ENCODE data around the gene NR6A1. TPM values are rescaled to one million over a fixed set of nuclear protein-coding genes. Genes with fewer than 3 reads are reported as not detected.
"Not testable (repeated sequence)": the region's sequence is repeated elsewhere in the genome, so short reads cannot be mapped to it uniquely, and the experiment has no call there.

The NR6A1 gene
- total RNA-seq, 2 experiments from 2014 or later = 2.1 to 3.1 TPM

- ChIA-PET CTCF (interaction anchor here (0.7 to 0.9 kb wide), 2 partner anchors 146 to 487 kb away, joined by 3 to 4 read pairs; no protein-coding TSS in a partner anchor), POLR2A (interaction anchor here (0.7 kb wide), 1 partner anchor 12 kb away, joined by 7 read pairs; no protein-coding TSS in a partner anchor)
These were observed 24.0 kb downstream of the NR6A1 start for GRCh38 chr9:124747065-124747464.

- POLR2A ChIA-PET = no interaction called here
- CTCF ChIA-PET = interaction anchor here (0.6 kb wide), 1 partner anchor 599 kb away, joined by 3 read pairs; no protein-coding TSS in a partner anchor
These were observed 27.3 kb downstream of the NR6A1 start for GRCh38 chr9:124743686-124744348.

GRCh38 chr9:124742940-124743339 lies 28.2 kb downstream of the NR6A1 start:
- ChIA-PET POLR2A (no interaction called here), CTCF (no interaction called here)

GRCh38 chr9:124741662-124742061 lies 29.4 kb downstream of the NR6A1 start:
- CTCF ChIA-PET = no interaction called here
- POLR2A ChIA-PET = no interaction called here

GRCh38 chr9:124741149-124741548 lies 30.0 kb downstream of the NR6A1 start:
- ChIA-PET POLR2A (no interaction called here), CTCF (no interaction called here)

GRCh38 chr9:124739360-124739759 lies 31.8 kb downstream of the NR6A1 start:
- CTCF ChIA-PET = no interaction called here
- POLR2A ChIA-PET = no interaction called here

- POLR2A ChIA-PET, CTCF ChIA-PET: not testable (repeated sequence)
These were observed 33.0 kb downstream of the NR6A1 start for GRCh38 chr9:124738075-124738474.

- CTCF ChIA-PET = interaction anchor here (0.9 kb wide), 1 partner anchor 11 kb away, joined by 3 read pairs; no protein-coding TSS in a partner anchor
- POLR2A ChIA-PET = interaction anchor here (0.6 kb wide), 1 partner anchor 12 kb away, joined by 7 read pairs; no protein-coding TSS in a partner anchor
These were observed 36.0 kb downstream of the NR6A1 start for GRCh38 chr9:124735121-124735520.

GRCh38 chr9:124734741-124735083 lies 36.4 kb downstream of the NR6A1 start:
- CTCF ChIA-PET = not testable (repeated sequence)
- POLR2A ChIA-PET = interaction anchor here (0.6 kb wide), 1 partner anchor 13 kb away, joined by 7 read pairs; no protein-coding TSS in a partner anchor

GRCh38 chr9:124733964-124734740 lies 37.0 kb downstream of the NR6A1 start:
- CTCF ChIA-PET = no interaction called here

GRCh38 chr9:124730772-124731171 lies 40.3 kb downstream of the NR6A1 start:
- ChIA-PET CTCF (interaction anchor here (1.4 kb wide), 1 partner anchor 19 kb away, joined by 3 read pairs; no protein-coding TSS in a partner anchor), POLR2A (no interaction called here)

More at GRCh38 chr9:124733964-124734740, 37.0 kb downstream of the NR6A1 start:
- POLR2A ChIA-PET = no interaction called here

GRCh38 chr9:124726886-124727285 lies 44.2 kb downstream of the NR6A1 start:
- POLR2A ChIA-PET = interaction anchor here (0.6 kb wide), 1 partner anchor 146 kb away, joined by 3 read pairs; no protein-coding TSS in a partner anchor
- CTCF ChIA-PET = no interaction called here

- POLR2A ChIA-PET = no interaction called here
- CTCF ChIA-PET = interaction anchor here (0.8 kb wide), 1 partner anchor 10 kb away, joined by 3 read pairs; no protein-coding TSS in a partner anchor
These were observed 46.1 kb downstream of the NR6A1 start for GRCh38 chr9:124725068-124725452.

GRCh38 chr9:124724415-124725067 lies 46.6 kb downstream of the NR6A1 start:
- ChIA-PET CTCF (interaction anchor here (0.8 kb wide), 1 partner anchor 11 kb away, joined by 3 read pairs; no protein-coding TSS in a partner anchor), POLR2A (no interaction called here)

- CTCF ChIA-PET = interaction anchor here (1.3 kb wide), 1 partner anchor 12 kb away, joined by 4 read pairs; no protein-coding TSS in a partner anchor
- POLR2A ChIA-PET = no interaction called here
These were observed 47.8 kb downstream of the NR6A1 start for GRCh38 chr9:124723352-124723751.

- POLR2A ChIA-PET = no interaction called here
- CTCF ChIA-PET = interaction anchor here (0.7 kb wide), 1 partner anchor 8 kb away, joined by 3 read pairs; no protein-coding TSS in a partner anchor
These were observed 49.8 kb downstream of the NR6A1 start for GRCh38 chr9:124721109-124721906.

- ChIA-PET POLR2A (no interaction called here), CTCF (interaction anchor here (0.7 kb wide), 1 partner anchor 9 kb away, joined by 3 read pairs; no protein-coding TSS in a partner anchor)
These were observed 50.5 kb downstream of the NR6A1 start for GRCh38 chr9:124720429-124721108.

GRCh38 chr9:124718928-124719327 lies 52.2 kb downstream of the NR6A1 start:
- CTCF ChIA-PET = interaction anchor here (0.6 kb wide), 1 partner anchor 1125 kb away, joined by 3 read pairs; no protein-coding TSS in a partner anchor
- POLR2A ChIA-PET = no interaction called here

GRCh38 chr9:124717597-124717996 lies 53.5 kb downstream of the NR6A1 start:
- ChIA-PET POLR2A (no interaction called here), CTCF (no interaction called here)
